ENCODE results near the gene ANKRD63.

ANKRD63 gene

DNA sequence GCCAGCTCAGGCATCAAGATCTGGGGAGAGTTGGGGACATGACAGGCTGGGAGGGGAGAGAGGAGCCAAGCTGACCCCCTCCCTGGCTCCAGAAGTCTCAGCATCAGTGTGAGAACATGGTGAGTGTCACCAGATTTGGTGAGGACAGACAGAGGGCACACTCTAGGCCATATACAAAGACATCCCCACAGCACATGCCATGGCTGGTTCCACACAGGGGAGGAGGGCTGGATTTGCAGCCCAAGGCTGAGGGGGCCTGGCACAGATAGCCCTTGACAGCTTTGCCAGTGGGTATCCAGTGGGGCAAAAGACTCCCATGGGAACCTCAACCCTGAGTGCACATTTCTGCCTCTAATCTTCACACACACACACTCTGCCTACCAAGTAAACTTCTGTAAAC lies 10.1 kb upstream of the ANKRD63 start:
- ATAC-seq (ENCODE audit: insufficient read depth, low read depth), result no peak
- H3K27me3 ChIP-seq (ENCODE audit: insufficient read depth, low read length, poor library complexity), result no peaks in the 10 kb centered on the region

DNA sequence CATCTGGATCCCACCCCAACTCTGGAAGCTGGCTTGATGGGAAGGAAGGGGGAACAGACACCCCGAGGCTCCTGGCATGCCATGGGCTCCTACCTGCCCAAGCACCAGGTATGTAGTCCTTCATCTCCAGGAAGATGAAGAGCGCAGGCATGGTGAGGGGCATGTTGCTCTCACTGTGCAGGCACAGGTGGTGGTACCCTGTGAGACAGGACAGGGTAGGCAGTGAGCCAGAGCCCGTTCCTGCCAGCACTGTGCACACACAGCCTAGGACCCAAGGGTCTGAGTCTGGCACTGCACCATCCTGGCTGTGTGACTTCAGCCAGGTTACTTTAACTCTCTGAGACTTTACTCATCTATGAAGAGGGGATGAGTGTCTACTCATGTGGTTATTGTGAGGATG lies 9.4 kb upstream of the ANKRD63 start:
- TF ChIP-seq EZH2 (IDR thresholded peaks at IDR 0.05; ENCODE audit: borderline replicate concordance, low read depth, low read length, severe bottlenecking), result no peak
- TF ChIP-seq, protein P1, sequence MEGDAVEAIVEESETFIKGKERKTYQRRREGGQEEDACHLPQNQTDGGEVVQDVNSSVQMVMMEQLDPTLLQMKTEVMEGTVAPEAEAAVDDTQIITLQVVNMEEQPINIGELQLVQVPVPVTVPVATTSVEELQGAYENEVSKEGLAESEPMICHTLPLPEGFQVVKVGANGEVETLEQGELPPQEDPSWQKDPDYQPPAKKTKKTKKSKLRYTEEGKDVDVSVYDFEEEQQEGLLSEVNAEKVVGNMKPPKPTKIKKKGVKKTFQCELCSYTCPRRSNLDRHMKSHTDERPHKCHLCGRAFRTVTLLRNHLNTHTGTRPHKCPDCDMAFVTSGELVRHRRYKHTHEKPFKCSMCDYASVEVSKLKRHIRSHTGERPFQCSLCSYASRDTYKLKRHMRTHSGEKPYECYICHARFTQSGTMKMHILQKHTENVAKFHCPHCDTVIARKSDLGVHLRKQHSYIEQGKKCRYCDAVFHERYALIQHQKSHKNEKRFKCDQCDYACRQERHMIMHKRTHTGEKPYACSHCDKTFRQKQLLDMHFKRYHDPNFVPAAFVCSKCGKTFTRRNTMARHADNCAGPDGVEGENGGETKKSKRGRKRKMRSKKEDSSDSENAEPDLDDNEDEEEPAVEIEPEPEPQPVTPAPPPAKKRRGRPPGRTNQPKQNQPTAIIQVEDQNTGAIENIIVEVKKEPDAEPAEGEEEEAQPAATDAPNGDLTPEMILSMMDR (IDR thresholded peaks at IDR 0.05; ENCODE audit: borderline replicate concordance, extremely low read depth, low read length, poor library complexity, severe bottlenecking), result no peak
- H2AFZ ChIP-seq (ENCODE audit: low read depth, low read length), result no peak overlapping the region
- H3K9me3 ChIP-seq (ENCODE audit: insufficient read depth, low read length, severe bottlenecking), result no peaks in the 10 kb centered on the region
- no peaks in the 10 kb centered on the region for H3K27me3 ChIP-seq (ENCODE audit: insufficient read depth, low read length, poor library complexity)
- H3K27ac ChIP-seq (ENCODE audit: low read length), result no peak overlapping the region
- H3K9ac ChIP-seq (ENCODE audit: low read depth, low read length), result no peak overlapping the region
- H3K79me2 ChIP-seq (ENCODE audit: insufficient read depth, low read length), result no peaks in the 10 kb centered on the region
- DNase-seq (no peak), ATAC-seq (ENCODE audit: insufficient read depth, low read depth) (no peak)
- H3K4me2 ChIP-seq (ENCODE audit: insufficient read depth, low read length), result no peak overlapping the region
- H3K4me1 ChIP-seq (ENCODE audit: insufficient read depth, low read length), result no peaks in the 10 kb centered on the region
- no peak overlapping the region for H3K4me3 ChIP-seq (ENCODE audit: low read depth in 1 of 2, low read length in 2 of 2)
- H4K20me1 ChIP-seq (ENCODE audit: insufficient read depth, low read length), result no peaks in the 10 kb centered on the region
- no peaks in the 10 kb centered on the region for H3K36me3 ChIP-seq (ENCODE audit: insufficient read depth, low read length)

More for the DNA sequence above, 10.1 kb upstream of the ANKRD63 start:
- Histone ChIP-seq H3K9me3 (ENCODE audit: insufficient read depth, low read length, severe bottlenecking) (no peaks in the 10 kb centered on the region), H3K4me1 (ENCODE audit: insufficient read depth, low read length) (no peaks in the 10 kb centered on the region), H4K20me1 (ENCODE audit: insufficient read depth, low read length) (no peaks in the 10 kb centered on the region), H3K36me3 (ENCODE audit: insufficient read depth, low read length) (no peaks in the 10 kb centered on the region), H3K79me2 (ENCODE audit: insufficient read depth, low read length) (no peaks in the 10 kb centered on the region), H3K4me2 (ENCODE audit: insufficient read depth, low read length) (no peak overlapping the region), H2AFZ (ENCODE audit: low read depth, low read length) (no peak overlapping the region), H3K27ac (ENCODE audit: low read length) (no peak overlapping the region), H3K4me3 (ENCODE audit: low read depth in 1 of 2, low read length in 2 of 2) (no peak overlapping the region), H3K9ac (ENCODE audit: low read depth, low read length) (no peak overlapping the region)
- TF ChIP-seq, protein P1 (IDR thresholded peaks at IDR 0.05; ENCODE audit: borderline replicate concordance, extremely low read depth, low read length, poor library complexity, severe bottlenecking), result no peak
- TF ChIP-seq EZH2 (IDR thresholded peaks at IDR 0.05; ENCODE audit: borderline replicate concordance, low read depth, low read length, severe bottlenecking), result no peak
- DNase-seq, result no peak

DNA sequence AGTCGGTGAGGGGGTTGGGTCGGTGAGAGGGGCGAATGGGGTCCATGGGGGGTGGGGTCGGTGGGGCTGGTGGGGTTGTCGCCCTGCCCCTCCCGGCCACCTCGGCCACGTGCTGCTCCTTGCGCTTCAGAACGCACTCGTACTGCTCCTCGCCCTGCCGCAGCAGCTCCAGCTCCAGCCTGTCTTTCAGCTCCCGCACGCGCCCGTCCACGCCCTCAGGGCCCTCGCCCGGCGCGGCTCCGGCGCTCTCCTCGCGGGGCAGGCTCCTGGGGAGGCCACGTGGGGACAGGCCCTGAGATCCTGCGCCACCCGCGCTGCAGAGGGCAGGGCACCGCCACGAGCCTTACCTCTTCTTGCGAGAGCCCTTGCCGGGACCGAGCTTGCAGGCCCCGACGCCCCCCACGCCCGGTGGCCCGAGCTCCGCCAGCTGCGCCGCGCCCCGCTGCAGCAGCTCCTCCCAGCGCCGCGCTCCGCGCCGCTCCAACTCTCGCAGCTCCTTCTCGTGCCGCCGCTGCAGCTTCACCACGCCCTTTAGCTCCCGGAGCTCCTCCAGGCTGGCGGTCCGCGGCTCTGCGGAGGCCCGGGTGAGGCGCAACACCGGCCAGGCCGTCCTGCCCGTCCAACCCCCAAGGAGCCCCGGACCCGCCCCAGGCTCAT lies 8.2 kb upstream of the ANKRD63 start:
- no peak overlapping the region for H3K27ac ChIP-seq (ENCODE audit: low read length)
- ATAC-seq (ENCODE audit: insufficient read depth, low read depth) (no peak), DNase-seq (no peak)
- H3K36me3 ChIP-seq (ENCODE audit: insufficient read depth, low read length), result no peaks in the 10 kb centered on the region
- no peak overlapping the region for H3K4me2 ChIP-seq (ENCODE audit: insufficient read depth, low read length)
- no peaks in the 10 kb centered on the region for H3K4me1 ChIP-seq (ENCODE audit: insufficient read depth, low read length)
- H3K9ac ChIP-seq (ENCODE audit: low read depth, low read length), result no peak overlapping the region
- H2AFZ ChIP-seq (ENCODE audit: low read depth, low read length), result no peak overlapping the region
- H3K79me2 ChIP-seq (ENCODE audit: insufficient read depth, low read length), result no peaks in the 10 kb centered on the region
- H4K20me1 ChIP-seq (ENCODE audit: insufficient read depth, low read length), result no peaks in the 10 kb centered on the region
- TF ChIP-seq, protein P1 (IDR thresholded peaks at IDR 0.05; ENCODE audit: borderline replicate concordance, extremely low read depth, low read length, poor library complexity, severe bottlenecking), result no peak
- no peak for TF ChIP-seq EZH2 (IDR thresholded peaks at IDR 0.05; ENCODE audit: borderline replicate concordance, low read depth, low read length, severe bottlenecking)
- H3K9me3 ChIP-seq (ENCODE audit: insufficient read depth, low read length, severe bottlenecking), result no peaks in the 10 kb centered on the region
- H3K4me3 ChIP-seq (ENCODE audit: low read depth in 1 of 2, low read length in 2 of 2), result no peak overlapping the region
- H3K27me3 ChIP-seq (ENCODE audit: insufficient read depth, low read length, poor library complexity), result no peaks in the 10 kb centered on the region
